Lung (tissue), 12 donors: Measurements from ENCODE around the gene RGS10. TPM values are rescaled to one million over a fixed set of nuclear protein-coding genes. Genes with fewer than 3 reads are reported as not detected.
"Not testable (repeated sequence)": the region's sequence is repeated elsewhere in the genome, so short reads cannot be mapped to it uniquely, and the experiment has no call there.

ENCODE experiments used
- ATAC-seq: fragments of 200-7000 bp; cut with Tn5 transposase; one replicate; pipeline ENCODE4 v1.9.1; 2020; ENCODE audit warnings: moderate number of reproducible peaks; ENCODE audit not compliant: insufficient read depth, low FRiP score
- DNase-seq, 3 donors: peaks; one replicate each; pipeline ENCODE4 v3.0.0-alpha.2; 2013 to 2017
- H3K27ac ChIP-seq, 2 donors: one replicate each; pipeline ENCODE4 v1.5.1; 2013; ENCODE audit warnings: mild to moderate bottlenecking in 2 of 2, moderate library complexity in 2 of 2, control low read depth in 1 of 2, inconsistent platforms in 1 of 2, low read depth in 1 of 2, low read length in 1 of 2
- H3K27me3 ChIP-seq, 3 donors: one replicate each; pipeline ENCODE4 v1.5.1; 2013; ENCODE audit warnings: low read length in 2 of 3; ENCODE audit not compliant: control insufficient read depth in 3 of 3, insufficient read depth in 3 of 3
- H3K36me3 ChIP-seq, 4 donors: one replicate each; pipeline ENCODE4 v1.5.1; 2013; ENCODE audit warnings: low read length in 4 of 4, mild to moderate bottlenecking in 1 of 4, moderate library complexity in 1 of 4; ENCODE audit not compliant: control insufficient read depth in 4 of 4, insufficient read depth in 4 of 4
- H3K4me1 ChIP-seq, 5 donors: one replicate each; pipeline ENCODE4 v1.5.1; 2013; ENCODE audit warnings: low read length in 5 of 5, mild to moderate bottlenecking in 2 of 5, moderate library complexity in 1 of 5; ENCODE audit not compliant: control insufficient read depth in 5 of 5, insufficient read depth in 5 of 5
- H3K4me3 ChIP-seq: one replicate; pipeline ENCODE4 v1.5.1; 2013; ENCODE audit warnings: mild to moderate bottlenecking, control low read depth, moderate library complexity
- H3K9ac ChIP-seq, 2 donors: one replicate each; pipeline ENCODE4 v1.5.1; 2013; ENCODE audit warnings: low read length in 2 of 2, control low read depth in 1 of 2; ENCODE audit not compliant: insufficient read depth in 1 of 2
- H3K9me3 ChIP-seq, 4 donors: one replicate each; pipeline ENCODE4 v1.5.1; 2013; ENCODE audit warnings: low read length in 3 of 4, mild to moderate bottlenecking in 1 of 4, moderate library complexity in 1 of 4; ENCODE audit not compliant: control insufficient read depth in 4 of 4, insufficient read depth in 3 of 4
- CTCF ChIP-seq: IDR thresholded peaks from 2 replicates; pipeline ENCODE4 v1.5.1; 2012; ENCODE audit warnings: mild to moderate bottlenecking; ENCODE audit errors: control extremely low read depth, extremely low read depth
- WGBS, 2 donors: extraction: QIAGEN DNeasy Blood & Tissue Kit; methylation state at CpG; one replicate each; pipeline ENCODE4 v1.1.7; 2013; 5-methylcytosine and 5-hydroxymethylcytosine counted together
- polyA plus RNA-seq, 2 donors: library from polyadenylated mRNA; stranded (reverse); fragments of 200-250 nt; gene quantifications; one replicate each; pipeline ENCODE4 v1.2.1, GENCODE V29; 2013
- total RNA-seq, 2 donors: library from RNA; depleted of rRNA in 1 of 2; stranded (reverse); fragments of >200 nt in 1 of 2; gene quantifications; one replicate each; pipeline ENCODE4 v1.2.1, GENCODE V29; 2014 to 2021
- donor health status: control.
- donor health status: control.
- donor health status: Bipolar disorder and iron deficiency.
- donor health status: healthy.
- donor health status: DM: yes; HTN: yes; CAD: no.

Gene RGS10
- total and polyA plus RNA-seq, 4 donors = 17.0 to 43.4 (median 29.8) TPM

GRCh38 chr10:119535305-119535704 is 7.2 kb downstream of the RGS10 start:
- no peak for TF ChIP-seq CTCF
- Histone ChIP-seq H3K4me1 (peaks cover 0 to 14% (median 0%) of the 10 kb centered on the region in 5 donors), H3K27ac (no peak overlapping the region), H3K4me3 (no peak overlapping the region), H3K27me3 (peaks cover 0 to 4% (median 0%) of the 10 kb centered on the region in 3 donors), H3K9ac (no peak overlapping the region), H3K36me3 (no peaks in the 10 kb centered on the region), H3K9me3 (no peaks in the 10 kb centered on the region)
- no peak for DNase-seq
- ATAC-seq = no peak
- 88 to 90% methylated on average over 3 of the region's 3 CpGs for WGBS, 2 donors

- WGBS, 2 donors = 94 to 98% methylated on average over 2 of the region's 2 CpGs
- H3K4me1 ChIP-seq = peaks cover 0 to 16% (median 0%) of the 10 kb centered on the region in 5 donors
- no peak for TF ChIP-seq CTCF
- H3K9me3 ChIP-seq = no peaks in the 10 kb centered on the region
- no peak overlapping the region for H3K9ac ChIP-seq
- no peaks in the 10 kb centered on the region for H3K27me3 ChIP-seq
- no peaks in the 10 kb centered on the region for H3K36me3 ChIP-seq
- DNase-seq = no peak
- no peak overlapping the region for H3K4me3 ChIP-seq
- H3K27ac ChIP-seq = no peak overlapping the region
- ATAC-seq = no peak
Measured at GRCh38 chr10:119533473-119533872, 9.0 kb downstream of the RGS10 start.

GRCh38 chr10:119532791-119533190 is 9.7 kb downstream of the RGS10 start:
- not testable (repeated sequence) for H3K36me3 ChIP-seq, H3K27ac ChIP-seq, H3K4me3 ChIP-seq, H3K9me3 ChIP-seq, ATAC-seq, DNase-seq, H3K27me3 ChIP-seq, H3K9ac ChIP-seq
- WGBS, 2 donors = 76 to 79% methylated on average over 8 of the region's 8 CpGs
- peaks cover 0 to 16% (median 0%) of the 10 kb centered on the region in 5 donors for H3K4me1 ChIP-seq

GRCh38 chr10:119532251-119532650 is 10.3 kb downstream of the RGS10 start:
- peaks cover 0 to 16% (median 0%) of the 10 kb centered on the region in 5 donors for H3K4me1 ChIP-seq
- WGBS, 2 donors = 91 to 96% methylated on average over 8 of the region's 8 CpGs
- H3K27ac ChIP-seq, H3K9ac ChIP-seq, ATAC-seq, H3K9me3 ChIP-seq, H3K4me3 ChIP-seq, H3K27me3 ChIP-seq, H3K36me3 ChIP-seq, DNase-seq: not testable (repeated sequence)
